Ecto neural progenitor cell (in vitro differentiated cells): ENCODE data around the gene LPP.

Source experiments
- DNase-seq: peaks from one replicate; pipeline ENCODE4 v3.0.0-alpha.2; 2018; ENCODE audit warnings: low spot score

Gene LPP

DNA sequence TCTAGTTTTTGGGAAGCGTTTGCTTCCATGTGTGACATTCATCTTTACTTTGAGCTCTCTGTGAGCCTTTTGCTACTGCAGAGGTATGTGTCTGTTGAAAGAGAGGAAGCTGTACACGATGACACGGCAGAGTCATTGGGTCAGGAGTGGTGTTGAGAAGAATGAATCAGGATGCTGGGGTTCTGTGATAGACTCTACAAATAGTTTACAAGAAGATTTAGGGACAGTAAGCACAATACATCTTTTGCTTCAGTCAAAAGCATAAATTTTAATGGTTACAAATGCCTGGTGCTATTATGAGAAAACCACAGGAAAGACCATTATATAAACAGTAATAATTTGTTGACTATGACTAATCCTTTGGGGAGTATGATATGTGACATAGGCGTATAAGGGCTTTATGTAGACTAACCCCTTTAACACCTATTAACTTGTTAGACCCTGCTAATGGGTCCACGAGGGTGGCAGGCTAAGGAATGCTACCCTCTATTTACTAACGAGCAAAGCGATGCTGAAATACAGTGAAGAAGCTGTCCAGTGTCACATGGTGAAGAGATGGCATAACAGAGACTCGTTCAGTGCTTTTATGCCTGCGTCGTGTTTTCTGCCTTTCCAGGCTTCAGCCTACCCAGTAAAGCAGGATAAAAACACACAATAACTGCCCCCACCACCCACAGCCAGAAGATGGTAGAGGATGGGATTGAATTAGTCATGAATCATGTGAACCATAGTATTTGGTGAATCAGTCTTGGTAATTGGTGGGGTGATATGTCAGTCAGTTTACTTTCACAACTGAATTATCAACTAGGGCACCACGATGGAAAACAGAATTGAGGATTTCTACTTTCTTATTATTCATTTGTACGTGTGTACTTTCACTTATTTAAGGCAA, 118.8 kb downstream of the LPP start:
- no peak for DNase-seq

DNA sequence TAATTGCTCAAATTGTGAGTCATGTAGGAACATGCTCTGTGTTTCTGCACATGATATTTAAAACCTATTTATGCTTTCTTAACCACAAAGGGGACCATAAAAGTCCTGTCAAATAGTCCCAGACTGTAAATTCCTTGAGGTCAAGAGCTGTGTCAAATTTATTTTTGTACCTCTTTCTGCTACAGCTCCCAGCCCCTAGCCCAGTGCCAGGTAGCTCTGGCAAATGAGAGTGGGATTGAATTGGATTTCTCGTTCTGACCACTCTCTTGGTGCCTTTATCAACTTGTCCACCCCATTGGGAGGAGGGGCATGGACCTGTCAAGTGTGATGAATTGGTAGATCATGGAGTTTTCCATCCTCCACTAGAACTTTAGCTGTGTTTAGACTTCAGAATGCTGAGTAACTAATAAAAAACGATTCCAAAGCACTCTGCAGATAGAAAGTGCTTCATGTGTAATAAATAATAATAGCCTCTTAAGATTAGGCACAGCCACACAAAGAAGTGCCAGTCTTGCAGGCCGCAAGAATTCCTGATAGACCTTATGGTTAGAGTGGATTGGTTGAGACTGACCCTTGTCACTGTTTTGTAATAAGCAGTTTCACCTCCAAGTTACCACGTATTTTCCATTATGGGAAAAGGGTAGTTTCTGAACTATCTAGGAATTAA, 120.4 kb downstream of the LPP start:
- DNase-seq: no peak

DNA sequence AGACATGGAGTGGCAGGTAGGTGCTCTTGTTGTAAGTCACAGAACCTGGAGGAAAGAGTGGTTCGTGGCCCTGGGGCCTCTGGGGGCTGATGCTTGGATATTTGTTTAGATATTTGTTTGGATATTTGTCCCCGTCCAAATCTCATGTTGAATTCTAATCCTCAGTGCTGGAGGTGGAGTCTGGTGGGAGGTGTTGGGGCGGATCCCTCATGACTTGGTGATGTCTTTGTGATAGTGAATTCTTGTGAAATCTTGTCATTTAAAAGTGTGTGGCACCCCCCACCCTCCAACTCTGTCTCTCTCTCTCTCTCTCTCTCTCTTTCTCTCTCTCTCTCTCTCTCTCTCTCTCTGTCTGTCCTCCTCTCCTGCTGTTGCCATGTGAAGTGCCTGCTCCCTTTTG, 122.4 kb downstream of the LPP start:
- no peak for DNase-seq

DNA sequence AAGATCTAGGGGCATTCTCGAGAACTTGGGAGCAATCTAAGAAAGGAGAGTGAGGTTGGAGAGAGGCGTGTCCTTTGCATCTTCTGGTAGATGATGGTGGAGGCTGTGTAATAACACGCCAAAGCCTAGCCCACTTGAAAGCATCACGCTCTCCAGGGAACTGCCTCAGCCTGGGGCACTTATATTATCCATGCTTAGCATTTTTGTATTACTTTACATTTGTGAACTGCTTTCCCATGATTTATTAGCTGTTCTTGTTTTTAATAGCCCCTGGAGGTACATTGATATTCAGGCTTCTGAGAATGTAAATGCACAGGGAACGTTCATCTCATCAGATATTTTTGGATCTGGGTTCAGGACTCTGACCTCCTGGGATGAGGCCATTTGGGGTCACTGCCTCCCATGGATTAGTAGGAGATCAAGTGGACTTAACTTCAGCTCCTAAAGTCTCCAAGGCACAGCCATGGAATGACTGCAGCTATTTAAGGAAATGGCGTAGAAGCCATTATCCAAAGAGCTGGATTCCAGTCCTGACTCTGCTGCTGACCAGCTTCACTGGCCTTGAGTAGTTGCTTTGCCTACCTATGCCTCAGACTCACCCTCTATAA, 124.9 kb downstream of the LPP start:
- no peak for DNase-seq

DNA sequence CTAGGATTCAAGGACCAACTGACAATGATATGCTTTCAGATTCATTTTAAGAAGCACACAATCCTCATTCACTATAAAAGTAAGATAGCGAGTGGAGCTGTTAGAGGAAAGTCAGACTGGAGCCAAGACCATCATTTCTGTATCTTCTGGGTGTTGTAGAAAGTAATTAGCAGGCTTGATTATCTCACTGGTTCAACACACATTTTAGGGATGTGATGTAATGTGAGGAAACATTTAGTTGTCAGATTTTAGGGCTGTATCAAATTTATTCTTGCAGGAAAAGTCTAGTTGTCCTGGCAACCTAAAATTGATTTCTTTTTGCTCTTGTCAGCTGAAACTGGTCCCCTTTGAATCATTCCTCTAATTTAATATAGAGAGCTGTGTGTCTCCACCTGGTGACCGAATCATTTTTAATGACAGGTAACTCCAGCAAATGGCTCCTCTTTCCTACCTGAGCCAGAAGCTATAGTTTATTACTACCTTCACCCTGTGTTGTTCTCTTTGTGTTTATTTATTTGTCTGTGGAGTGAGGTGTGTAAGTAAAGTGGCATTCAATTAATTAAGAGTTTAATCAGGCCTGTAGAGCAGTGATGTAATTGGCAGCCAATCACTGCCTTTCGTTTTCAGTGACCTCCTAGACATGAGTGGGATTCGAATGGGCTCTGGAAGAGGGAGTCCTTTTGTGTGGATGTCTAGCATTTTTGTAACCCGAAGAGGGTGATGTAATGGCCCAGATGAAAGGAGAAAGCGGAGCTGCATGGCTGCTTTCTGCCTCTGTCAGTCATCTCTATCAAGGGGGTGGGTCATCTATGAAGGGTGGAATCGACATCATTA, 125.8 kb downstream of the LPP start:
- DNase-seq: no peak

DNA sequence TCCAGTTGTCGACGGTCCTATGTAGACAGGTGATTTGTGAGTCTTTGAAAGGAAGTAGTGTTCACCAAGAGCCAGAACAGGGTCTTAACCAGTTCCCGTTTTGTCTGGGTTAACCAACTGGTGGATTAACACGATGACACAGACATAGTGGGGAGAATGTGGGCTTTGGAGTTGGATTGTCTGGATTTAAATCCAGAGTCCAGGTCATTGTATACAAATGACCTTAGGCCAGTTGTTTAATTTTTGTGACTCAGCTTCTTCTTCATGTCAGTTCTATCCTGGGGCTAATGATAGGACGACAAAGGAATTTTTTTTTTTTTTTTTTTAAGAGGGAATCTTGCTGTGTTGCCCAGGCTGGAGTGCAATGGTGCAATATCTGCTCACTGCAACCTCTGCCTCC, 126.7 kb downstream of the LPP start:
- no peak for DNase-seq

DNA sequence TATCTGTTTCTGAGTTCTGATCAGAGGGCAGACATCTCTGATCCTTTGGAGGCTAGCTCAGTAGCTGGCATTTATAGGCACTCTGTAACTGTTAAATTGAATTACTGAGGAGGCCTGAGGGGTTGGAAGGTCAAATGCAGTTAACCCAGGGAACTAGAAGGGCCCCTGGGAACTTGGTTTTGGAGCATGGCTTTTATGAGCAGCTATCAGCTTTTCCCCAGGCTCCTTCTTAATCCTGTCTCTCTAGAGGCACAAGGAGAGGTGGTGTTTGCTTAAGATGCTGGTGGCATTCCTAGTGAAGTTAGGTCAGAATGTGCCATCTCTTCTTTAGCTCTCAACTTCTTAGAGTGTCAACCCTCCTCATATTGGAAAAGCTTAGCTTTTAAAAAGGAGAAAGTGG, 128.9 kb downstream of the LPP start:
- DNase-seq: no peak

DNA sequence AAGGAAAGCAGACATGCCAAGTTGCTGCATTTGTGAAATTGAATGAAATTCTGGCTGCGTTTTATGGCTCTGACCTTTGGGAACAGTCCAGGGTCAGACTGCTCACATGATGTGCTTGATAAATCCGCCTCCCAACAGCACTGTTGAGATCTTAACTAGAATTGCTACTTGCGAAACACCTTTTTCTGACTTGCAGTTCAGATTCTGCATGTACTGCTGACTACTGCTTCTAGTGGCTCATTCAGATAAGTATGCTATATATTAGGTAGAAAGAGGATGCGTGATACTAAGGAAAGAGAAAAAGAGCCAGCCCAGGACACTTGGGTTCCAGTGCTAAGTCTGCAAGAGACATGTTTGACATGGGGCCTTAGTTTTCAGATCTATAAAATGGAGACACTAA, 129.4 kb downstream of the LPP start:
- DNase-seq: no peak

DNA sequence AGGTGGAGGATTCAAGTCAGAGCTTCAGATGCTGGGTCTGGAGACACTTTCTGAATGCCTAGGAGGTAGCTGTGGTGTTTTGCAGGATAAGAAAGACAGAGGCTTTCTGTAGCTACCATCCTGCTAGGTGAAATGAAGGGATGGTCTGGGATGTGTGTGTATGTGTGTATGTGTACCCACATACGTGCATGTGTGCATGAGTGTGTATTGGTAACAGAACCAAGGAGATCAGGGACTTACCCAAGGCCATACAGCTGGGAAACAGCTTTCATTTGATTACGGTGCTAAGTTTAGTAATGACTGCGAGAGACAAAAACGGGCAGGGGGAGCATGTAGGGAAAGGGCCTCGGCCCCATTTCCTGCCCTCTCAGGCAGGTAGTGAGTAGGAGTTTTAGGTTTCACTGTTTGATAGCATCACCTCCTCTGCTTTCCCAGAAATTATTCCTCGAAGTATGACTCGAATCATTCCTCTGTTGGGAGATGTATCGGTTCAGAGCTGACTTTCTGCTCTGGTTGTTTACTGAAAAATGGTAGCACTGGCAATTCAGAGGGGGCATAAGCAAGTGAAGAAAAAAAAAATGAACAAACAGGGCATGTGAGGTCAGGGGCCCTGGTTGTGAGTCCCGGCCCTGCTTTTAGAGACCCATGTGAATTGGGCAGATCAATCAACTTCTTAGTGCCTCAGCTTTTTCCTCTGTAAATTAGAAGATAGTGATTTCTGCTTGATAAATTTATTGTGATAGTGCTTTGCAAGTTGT, 130.7 kb downstream of the LPP start:
- DNase-seq: no peak

DNA sequence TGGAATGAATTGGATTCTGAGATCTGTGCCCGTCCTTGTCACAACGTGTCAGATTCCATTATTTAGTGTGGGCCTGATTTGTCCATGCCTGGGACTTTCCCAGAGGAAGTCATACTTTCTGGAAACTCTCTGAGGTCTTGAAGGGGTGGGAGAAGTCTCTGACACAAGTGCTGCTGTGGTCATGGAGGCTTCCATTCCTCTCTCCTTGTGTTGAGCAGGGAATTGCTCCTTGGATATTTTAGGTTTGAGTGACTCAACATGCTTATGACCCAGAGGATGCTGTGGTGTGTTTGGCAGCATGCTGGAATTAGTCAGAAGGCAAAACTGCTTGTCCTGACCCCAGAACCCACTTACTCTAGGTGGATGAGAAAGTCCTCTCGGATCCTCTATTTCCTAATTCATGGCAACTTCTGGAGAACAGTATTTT, 132.1 kb downstream of the LPP start:
- DNase-seq: no peak

DNA sequence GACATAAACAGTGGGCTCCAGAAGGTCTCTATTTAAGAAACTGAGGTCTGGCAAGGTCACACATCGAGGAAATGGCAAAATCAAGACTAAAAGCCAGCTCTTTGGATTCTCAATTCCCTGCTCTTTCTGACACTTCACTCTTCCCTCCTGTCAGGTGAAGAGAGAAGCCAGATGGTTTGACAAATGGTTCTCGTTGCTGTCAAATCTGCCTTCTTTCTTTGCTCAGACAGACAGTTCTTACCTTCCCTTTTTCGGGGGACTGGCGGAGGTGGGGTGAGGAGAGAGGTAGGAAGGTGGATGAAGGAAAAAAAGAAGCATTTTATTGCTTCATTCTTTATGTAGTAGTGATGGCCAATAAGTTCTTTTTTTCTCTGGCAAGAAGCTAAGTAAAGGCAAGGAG, 133.4 kb downstream of the LPP start:
- no peak for DNase-seq

DNA sequence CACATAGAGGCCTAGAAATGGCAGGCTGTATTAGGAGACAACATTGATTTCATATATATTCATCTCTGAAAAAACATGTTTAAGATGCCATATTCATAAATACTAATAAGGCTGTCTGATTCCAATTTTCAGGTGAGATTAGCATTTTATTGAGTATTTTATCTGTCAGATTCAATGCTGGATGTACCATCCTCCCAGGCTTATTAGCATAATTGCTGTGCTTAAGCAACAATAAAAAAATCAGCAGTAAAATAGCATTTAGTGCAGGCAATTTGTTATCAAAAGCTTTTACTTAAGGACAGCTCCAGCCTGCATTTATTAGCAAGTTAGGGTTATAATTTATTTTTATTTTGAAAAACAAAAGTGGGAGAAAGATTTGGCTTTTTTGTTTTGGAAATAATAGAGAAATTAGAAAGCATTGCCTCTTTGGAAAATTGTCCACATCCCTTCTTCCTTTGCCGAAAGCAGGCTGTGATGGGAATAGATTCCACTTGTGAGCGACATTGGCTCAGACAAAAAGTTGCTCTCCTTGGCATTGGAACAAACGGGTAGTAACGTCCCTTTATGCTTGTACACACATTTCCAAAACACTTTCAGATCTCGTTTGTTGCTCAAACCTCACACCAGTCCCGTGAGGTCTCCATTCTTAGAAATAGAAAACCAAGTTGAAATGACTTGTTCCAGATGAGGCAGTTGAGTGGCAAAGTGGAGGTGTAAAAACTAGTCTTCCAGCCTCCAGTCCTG, 134.0 kb downstream of the LPP start:
- DNase-seq: no peak

DNA sequence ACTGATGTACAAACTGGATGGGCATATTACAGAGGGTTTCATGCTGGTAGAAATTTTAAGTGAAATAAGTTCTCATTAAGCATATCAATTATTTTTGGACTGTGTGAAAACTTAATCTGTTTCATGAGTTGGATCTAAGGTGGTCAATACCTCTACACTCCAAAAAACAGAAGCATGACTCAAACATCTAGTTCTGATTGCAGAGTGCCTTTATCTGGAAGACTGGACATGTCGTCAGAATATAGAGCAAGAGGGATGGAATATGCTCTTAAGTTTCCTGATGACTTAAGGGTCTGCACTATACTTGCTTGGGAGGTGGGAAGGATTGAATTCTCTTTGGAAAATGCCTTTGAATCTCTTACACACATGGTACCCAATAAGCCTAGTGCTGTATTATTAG, 138.3 kb downstream of the LPP start:
- no peak for DNase-seq

DNA sequence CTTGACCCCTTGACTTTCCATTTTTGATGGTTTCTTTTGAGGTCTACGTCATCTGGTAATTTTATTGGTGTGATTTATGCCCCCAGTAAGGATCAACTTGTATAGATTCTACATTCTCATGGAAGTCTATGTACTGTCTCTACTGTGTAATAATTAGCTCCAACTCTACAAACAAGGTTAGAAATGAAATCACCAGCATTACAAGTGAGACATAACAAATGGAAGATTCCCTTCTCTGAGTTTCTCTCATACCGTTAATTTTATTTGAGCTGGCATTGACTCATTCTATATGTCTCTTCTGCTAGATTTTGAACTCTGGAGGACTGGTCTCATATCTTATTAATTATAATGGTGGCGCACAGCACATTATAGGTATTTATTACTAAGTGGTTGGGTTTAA, 138.9 kb downstream of the LPP start:
- DNase-seq: no peak

DNA sequence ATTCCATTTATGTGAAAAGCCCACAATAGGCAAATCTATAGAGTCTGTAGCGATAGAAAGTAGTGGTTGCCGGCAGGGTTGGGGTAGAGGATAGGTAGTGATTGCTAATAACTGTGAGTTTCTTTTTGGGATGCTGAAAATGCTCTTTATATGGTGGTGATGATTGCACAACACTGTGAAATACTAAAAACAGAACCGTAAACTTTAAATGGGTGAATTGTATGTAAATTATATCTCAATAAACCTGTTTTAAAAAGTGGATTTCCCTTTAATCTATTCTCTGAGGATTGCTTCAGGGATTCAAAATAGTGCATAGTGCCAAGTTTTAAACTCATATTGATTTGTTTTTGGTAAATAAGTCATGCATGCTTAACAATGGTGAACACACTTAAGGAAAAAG, 140.2 kb downstream of the LPP start:
- no peak for DNase-seq

DNA sequence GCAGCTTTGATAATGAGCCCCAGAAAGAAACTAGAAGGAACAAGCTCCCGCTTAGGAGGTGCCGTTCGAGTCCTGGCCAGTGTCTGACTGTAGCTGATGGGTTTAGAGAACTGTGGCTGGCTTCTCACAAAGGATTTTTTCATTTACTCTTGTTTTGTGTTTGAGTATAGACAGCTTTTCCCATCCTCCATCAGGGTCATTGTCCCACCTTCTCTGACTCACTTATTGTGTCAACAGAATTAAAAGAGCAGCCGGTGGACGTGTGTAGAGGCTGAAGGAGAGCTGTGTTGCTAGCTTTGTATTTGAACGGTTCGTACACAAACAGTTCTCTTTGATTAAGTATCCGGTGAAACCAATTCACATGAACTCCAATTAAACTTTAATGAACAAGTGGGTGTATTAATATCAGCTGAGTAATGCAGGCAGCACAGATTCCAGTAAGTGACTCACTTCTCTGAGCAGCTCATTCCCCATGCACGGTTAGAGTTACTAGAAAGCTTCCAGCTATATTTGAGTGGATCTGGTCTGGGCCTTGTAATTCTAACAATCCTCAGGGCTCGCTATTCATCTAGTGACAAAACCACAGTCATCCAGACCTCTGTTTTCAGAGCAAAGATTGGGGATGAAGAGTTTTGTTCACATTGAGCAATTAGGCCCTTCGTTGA, 141.0 kb downstream of the LPP start:
- DNase-seq: no peak

DNA sequence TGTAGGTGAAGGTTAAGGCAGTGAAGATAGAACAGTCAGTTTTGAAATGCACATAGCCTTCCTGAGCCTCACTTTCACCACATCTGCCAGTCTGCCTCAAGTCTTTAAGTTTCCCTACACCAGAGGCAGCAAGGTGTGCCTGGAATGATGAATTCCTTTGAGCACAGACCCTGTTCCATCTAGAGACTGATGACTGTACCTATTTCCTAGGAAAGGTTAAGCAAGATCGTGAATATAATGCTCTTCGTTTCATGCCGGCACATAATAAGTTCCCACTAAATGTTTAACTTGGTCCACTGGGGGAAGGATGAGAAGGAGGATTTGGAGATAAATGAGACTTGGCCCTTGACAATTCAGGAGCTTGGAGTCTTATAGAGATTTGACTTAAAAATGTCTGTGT, 141.9 kb downstream of the LPP start:
- DNase-seq: no peak

DNA sequence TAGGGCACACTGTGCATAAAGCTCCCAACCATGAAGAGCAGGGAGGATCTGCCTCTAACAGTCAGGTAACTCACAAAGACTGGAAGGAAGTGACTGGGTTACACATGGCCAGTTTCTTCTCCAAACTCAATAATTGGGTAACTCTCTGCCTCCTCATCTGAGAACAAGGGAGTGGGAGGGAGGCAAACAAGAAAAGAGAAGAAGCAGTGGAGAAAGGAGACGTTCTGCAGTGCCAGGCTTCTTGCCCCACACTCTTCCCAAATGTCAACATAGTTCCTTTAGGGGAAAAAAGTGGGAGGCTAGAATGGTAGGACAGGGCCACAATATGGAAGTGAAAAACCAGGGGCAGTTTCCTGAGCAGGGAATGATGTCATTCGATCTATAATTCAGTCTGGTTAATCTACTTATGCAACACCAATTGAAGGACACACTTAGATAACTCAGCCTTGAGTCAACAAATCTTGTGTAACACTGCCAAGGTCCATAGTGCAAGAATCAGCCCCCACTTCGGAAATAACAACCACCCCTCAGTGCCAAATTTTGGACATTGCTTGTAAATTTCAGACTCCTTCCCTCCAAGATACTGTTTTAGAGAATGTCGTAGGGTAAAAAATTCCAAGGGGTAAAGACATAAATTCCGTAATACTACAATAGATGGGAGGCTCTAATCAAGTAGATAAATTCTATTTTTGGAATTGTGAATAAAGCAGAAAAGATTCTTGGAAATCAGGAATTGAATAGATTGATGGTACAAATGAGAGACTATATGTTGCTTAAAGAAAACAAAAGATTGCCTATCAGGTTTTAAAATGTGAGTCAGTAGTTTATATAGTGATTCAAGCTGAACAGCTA, 143.0 kb downstream of the LPP start:
- DNase-seq: no peak

DNA sequence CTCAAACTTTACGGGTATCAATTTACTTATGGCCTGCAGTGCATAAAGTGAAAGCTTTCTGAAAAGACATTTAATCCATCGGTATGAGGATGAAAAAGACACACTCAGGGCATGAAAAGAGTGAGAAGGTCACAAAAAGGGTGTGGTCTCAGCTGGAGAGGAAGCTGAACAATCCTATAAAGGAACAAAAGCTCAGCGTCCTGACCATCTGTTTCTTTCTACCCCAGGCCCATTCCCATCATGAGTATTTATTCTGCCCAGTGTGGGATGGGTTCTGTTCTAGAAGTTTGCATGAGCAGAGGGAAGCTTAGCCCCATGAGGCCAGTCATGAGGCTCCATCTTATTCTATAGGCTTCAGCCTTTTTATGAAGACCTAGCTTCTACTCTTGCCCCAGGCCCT, 144.6 kb downstream of the LPP start:
- DNase-seq: no peak
